Transverse colon (tissue), 4 donors: ENCODE measurements around the gene MEX3A.

ENCODE experiments used
- CTCF ChIP-seq, 5 experiments: fragments of 200-600 bp in 3 of 5; fragments of 450-650 bp in 2 of 5; sonication (generic) in 3 of 5; IDR thresholded peaks; 1 replicate in 2 of 5; 2 replicates in 3 of 5; pipeline ENCODE4 v1.5.1; 2016 to 2017; ENCODE audit warnings: antibody characterized with exemption in 5 of 5, inconsistent platforms in 3 of 5, mild to moderate bottlenecking in 2 of 5, moderate library complexity in 1 of 5
- EP300 ChIP-seq: sonication (generic); formaldehyde crosslinking; IDR thresholded peaks from one replicate; pipeline ENCODE4 v1.6.1; 2017; ENCODE audit warnings: antibody characterized with exemption, low read depth
- POLR2AphosphoS5 ChIP-seq, 3 donors: sonication (generic); formaldehyde crosslinking; IDR thresholded peaks; one replicate each; pipeline ENCODE4 v1.6.1; 2016; ENCODE audit warnings: antibody characterized with exemption in 3 of 3

DNA sequence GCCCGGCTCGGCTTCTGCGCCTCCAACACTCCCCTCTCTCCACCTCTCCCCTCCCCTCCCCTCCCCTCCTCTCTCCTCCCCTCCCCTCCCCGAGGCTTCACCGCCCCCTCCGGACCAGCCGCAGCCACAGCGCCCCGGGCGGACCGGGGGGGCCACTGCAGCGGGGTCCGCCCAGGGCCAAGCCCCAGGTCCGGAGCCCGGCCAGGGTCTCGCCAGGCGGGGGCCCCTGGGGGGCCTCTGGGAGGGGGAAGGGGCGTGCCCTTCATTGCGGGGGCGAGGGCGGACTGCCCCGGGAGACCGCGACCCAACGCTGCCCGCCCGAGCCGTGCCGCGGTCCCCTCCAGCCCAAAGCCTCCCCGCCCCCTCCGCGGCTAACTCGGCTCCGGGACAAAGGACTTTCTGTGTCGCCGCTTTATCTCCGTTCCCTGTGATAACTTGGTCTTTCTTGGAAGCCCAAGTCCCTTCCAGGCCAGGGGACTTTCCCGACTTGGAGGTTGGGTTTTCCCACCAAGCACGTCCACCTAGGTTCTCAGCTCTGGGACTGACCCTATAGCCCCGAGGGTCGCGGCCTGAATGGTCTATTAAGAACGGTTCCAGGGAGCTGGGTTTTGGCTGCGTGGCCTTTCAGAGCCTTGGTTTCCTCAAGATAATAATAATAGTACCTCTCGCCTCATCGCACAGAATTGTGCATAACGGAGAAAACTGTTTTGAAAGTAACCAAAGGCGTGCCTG lies 28.3 kb downstream of the MEX3A start, which contains the start of gene UBQLN4:
- peak; percentile 9 to 77 (median 65) for TF ChIP-seq CTCF (IDR thresholded peaks at IDR 0.05)
- no peak for TF ChIP-seq EP300
- TF ChIP-seq POLR2AphosphoS5 (IDR thresholded peaks at IDR 0.05), result peak in 2 of 3 donors; percentile 24 to 47
